Measurements from ENCODE around the gene TNRC6A.
"Not testable (repeated sequence)": the region's sequence is repeated elsewhere in the genome, so short reads cannot be mapped to it uniquely, and the experiment has no call there.

Gene TNRC6A

DNA sequence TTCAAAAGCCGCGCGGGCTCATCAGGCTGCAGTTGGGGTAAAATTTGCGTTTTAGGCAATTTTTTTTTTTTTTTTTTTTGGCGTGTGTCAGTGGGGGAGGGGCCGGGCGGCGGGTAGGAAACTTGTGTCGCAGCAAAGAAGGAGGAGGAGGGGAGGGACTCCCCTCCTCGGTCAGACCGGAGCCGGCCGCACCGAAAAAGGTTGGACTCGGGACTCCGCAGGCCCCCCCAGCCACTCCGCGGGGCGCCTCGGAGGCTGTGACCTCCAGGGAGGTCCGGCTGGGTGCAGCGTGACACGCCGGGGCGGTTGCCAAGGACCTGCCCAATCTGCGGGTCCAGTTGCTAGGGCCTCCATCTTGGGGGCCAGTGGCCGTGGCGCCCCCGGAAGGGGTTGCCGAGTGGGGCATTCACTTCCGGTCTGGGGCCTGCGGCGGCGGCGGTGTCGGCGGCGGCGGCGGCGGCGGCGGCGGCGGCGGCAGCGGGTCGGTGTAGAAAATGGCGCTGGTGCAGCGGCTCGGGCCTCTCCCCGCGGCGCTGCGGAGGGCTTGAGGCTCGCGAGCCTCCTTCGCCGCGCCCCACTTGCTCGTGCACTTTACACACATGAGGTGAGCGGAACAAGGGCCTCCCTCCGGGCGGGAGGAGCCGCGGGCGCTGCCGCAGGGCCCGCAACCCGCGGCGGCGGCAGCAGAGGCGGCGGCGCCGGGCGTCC lies at the start of gene TNRC6A:
TNRC6A (plus strand) TSS at position 409 of the 708 bp plus-strand sequence; CDS start at position 600, 191 bp downstream.
- DNase-seq (ENCODE audit: low spot score) = peak; percentile 87

DNA sequence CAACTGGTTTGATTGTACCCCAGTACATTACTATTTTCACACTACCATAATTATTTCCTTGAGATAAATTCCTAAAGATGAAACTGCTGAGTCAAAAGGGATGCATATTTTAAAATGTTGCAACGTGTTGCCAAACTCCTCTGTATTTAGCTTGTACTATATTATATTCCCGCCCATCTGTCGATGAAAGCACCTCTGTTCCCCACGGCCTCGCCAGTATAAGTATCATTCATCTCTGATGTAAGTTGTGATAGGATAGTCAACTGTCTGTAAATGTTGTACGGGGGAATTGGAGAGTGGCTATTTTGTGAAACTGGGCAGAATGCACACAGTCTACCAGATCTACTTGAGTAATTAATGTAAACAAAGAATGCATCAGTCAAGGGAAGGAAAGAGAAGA lies 47.7 kb upstream of the TNRC6A start:
- no peak for DNase-seq (ENCODE audit: low spot score)

DNA sequence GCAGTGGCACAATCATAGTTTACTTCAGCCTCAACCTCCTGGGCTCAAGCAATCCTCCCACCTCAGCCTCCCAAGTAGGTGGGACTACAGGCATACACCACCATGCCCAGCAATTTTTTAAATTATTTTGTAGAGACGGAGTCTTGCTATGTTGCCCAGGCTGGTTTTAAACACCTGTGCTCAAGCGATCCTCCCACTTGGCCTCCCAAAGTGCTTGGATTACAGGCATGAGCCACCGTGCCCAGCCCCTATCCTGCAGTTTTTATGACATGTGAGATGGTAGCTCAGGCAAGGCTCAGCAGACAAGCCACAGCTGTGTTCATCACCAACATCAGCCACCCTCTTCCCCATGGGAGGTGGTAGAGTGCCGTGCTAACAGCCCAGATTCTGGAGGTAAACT lies 46.2 kb upstream of the TNRC6A start:
- no peak for DNase-seq (ENCODE audit: low spot score)

DNA sequence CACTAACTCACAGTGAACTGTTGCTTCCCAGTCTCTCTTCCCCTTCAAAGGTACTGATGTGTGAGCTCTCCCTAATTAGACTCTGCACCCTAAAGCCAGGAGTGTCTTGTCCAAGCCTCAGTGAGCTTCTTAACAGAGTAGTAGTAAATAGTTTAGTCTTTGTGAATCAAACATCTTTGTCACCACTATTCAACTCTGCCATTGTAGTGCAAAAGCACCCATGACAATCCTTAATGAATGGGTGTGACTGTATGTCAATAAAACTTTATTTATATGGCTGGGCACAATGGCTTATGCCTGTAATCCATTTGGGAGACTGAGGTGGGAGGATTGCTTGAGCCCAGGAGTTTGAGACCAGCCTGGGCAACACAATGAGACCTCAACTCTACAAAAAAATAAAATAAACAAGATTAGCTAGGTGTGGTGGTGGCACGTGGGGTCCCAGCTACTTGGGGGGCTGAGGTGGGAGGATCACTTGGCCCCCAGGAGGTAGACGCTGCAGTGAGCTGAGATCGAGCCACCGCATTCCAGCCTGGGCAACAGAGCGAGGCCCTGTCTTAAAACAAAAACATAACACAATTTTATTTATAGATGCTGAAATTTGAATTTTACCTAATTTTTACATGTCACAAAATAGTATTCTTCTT lies 45.5 kb upstream of the TNRC6A start:
- DNase-seq (ENCODE audit: low spot score) = no peak

DNA sequence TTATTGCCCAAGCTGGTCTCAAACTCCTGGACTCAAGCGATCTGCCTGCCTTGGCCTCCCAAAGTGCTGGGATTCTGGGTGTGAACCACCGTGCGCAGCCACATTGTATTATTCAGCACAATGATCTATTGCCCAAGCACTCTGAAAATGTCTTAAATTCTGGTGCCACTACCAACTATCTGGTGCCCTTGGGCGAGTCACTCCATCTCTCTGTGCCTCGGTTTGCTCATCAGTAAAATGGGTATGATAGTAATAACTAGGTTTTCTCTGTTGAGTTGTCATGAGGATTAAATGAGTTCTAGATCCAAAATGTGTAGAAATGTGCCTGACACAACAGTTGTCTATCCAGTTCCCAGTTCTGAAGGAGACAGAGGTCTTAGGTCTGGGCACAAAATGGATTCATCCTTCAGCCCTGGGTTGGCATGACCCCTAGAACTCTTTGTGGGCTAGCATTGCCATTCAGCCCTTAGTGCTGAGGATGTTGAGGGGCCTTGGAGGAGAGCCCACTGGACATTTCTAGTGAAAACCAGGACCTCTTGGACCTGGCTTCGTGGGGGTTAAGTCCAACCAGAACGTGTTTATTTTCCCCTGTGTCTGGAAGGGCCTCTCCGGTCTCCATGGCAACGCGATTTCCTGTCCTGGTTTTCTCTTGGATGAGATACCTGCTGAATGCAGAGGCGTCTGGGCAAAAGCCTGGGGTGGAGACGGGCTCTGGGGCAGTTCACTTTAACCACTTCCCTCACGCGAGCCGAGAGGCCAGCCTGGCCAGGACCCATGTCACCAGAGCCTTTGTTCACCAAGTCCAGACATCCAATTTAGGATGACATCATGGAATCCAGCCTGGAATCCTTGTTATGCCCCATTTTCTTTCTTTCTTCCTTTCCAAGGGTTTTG lies 43.7 kb upstream of the TNRC6A start:
- DNase-seq (ENCODE audit: low spot score) = no peak

DNA sequence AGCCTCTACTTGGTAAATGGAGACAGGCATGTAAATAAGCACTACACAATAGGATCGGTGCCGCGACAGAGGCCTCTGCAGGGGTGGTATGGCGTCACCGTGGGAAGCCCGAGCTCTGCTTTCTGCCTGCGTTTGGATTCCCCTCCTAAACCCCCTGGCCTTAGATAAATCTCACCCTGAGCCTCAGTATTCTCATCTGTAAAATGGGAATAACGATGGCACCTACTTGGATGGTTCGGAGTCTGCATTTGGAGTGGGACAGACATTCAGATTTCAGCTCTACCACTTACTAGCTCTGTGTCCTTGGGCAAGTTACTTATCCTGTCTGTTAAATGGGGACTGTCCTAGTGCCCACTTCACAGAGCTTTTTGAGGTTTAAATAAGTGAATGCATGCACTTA lies 42.8 kb upstream of the TNRC6A start:
- DNase-seq (ENCODE audit: low spot score) = no peak

DNA sequence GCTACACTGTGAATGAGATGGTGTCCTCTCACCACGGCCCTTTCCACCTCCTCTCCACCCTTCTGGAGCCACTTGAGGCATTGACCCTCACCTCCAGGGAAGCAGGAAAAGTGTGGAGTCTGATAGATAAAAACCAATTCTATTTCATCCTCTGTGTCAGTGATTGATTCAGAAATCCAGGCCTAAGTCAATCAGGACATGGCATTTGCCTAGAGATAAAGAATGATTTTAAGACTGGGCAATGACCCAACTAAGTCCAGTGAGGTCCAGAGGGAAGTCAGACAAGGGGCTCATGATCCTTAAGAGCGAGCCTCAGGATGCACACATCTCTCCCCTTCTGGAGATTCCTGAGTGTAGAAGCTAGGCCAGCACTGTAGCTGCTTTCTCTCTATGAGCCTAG lies 41.1 kb upstream of the TNRC6A start:
- DNase-seq (ENCODE audit: low spot score) = no peak

DNA sequence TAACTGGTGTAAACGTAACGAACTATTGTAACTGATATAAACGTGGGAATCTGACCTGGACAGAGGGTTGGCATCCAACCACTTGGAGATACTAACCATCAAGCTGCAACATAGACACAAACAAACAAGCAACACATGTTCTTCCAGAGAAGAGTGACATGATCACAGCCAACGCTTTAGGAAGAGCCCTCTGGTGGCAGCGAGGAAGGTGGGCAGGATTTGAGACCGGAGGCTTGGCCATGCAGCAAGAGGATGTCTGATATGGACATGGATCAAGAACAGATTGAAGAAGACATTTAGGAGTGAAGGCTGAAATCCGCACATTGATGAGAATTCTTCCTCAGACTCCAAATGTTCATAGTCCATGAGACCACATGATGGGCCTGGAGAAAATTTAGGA lies 40.3 kb upstream of the TNRC6A start:
- DNase-seq (ENCODE audit: low spot score) = peak; percentile 15

DNA sequence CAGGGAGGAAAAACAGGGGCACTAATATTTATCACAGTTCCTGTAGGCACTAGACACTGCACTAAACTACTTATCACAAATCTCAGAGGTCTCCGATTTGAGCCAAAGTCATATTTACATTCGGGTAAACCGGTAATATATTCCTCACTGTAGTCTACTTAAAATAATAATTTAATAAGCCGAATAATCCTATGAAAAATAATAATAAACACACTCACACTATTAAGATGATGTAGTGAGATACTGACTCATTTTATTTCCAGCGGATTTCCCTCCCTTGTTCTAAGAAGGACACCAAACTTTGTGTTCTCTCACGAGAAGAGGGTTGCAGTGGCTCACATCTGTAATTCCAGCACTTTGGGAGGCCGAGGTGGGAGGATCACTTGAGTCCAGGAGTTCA lies 36.6 kb upstream of the TNRC6A start:
- DNase-seq (ENCODE audit: low spot score) = no peak

DNA sequence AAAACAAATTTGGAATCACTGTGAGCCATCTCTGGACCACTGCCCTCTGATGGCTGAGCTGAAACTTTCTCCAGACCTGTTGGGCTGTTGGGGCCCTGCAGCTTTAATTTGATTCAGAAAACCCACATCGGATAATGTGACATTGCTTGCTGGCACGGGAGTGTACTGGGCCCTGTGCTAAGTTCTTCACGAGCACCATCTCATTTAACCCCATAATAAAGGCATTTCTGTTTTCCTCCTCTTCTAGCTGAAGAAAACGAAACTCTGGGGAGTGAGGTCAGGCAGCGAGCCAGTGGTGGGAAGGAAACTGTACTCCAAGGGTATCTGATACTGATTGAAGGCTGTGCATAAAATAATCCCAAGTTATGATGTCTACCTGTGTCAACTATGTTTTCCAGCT lies 34.5 kb upstream of the TNRC6A start:
- no peak for DNase-seq (ENCODE audit: low spot score)

DNA sequence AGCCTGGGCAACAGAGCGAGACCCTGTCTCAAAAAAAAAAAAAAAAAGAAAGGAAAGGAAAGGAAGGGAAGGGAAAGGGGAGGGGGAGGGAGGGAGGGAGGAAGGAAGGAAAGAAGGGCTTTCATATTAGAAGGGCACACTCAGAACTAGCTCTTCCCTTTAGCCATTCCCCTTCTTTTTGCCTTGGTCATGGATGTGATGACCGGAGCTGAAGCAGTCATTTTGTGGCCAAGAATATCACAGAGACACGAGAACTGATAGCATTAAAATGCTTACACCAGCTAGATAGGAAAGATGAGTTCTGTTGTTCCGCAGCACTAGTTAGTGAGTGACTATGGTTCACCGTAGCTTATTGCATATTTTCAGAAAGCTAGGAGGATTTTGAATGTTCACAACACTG lies 32.8 kb upstream of the TNRC6A start:
- no peak for DNase-seq (ENCODE audit: low spot score)

DNA sequence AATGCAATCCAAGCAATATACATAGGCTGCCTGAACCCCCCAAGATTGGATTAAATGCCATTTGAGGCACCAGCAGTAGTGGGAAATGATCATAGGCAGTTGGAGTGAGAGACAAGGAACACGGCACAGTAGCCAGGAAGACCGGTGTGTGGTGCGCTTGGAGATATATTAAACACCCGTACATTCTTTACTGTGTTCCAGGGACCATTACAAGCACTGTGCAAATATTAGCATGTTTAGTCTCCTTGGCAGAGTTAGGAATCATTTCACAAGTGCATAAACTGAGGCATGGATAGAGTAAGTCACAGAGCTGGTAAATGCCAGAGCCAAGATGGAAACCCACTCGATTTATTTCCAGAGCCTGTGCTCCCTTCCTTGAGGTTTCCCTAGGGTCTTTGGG lies 31.1 kb upstream of the TNRC6A start:
- DNase-seq (ENCODE audit: low spot score) = no peak

DNA sequence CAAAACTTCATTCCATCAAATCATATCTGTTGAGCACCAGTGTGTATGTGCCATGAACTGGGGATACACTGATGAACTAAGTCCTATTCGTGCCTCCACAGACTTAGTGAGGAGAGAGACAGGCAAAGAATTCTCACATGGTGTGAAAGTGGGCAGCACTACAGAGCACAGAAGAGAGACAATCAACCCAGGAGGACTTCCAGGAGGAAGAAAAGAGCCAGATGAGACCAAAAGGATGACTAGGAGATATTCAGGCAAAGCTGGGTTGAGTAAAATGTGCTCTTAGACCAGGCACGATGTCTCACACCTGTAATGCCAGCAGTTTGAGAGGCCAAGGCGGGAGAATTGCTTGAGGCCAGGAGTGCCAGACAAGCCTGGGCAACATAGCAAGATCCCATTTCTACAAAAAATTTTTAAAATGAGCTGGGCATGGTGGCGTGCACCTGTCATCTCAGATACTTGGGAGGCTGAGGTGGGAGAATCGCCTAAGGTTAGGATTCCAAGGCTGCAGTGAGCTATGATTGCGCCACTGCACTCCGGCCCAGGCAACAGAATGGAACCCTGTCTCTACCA lies 30.2 kb upstream of the TNRC6A start:
- DNase-seq (ENCODE audit: low spot score) = no peak

DNA sequence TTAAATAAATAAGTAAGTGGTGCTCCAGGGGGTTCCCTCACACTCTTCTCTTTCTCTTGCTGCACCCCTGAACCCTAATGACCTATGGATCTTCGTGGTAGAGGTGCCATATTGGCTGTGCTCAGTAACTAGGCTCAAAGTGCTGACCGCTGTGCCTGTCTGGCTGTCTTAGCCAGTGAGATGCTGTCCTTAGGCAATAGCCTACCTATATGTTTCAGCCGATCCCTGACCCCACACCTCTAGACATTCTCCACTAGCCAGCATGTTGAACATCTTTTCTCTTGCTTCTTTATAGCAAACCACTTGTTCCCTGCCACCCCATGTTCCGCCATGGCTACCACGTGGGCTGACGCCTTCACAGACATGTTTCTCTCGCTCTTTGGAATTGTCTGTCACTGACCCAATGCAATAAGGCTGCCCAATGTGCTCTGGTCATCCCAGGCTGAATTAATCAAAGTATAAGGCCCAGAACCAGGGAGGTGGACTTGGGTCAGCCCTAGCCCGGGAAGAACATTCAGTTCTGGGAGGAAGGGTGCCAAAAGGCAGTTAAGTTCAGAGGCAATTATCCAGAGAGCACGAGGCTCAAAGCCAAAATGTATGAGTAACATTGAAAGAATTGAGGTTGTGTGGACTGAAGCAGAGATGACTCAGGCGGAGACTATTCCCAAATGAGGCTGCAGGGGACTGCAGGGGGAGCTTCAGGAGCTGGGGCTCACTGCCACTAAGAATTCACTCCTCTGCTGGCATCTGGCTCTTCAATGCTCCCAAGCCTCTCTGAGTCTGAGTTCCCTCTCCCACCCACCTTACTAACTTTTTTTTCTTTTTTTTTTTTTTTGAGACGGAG lies 28.7 kb upstream of the TNRC6A start:
- DNase-seq (ENCODE audit: low spot score) = peak; percentile 93

DNA sequence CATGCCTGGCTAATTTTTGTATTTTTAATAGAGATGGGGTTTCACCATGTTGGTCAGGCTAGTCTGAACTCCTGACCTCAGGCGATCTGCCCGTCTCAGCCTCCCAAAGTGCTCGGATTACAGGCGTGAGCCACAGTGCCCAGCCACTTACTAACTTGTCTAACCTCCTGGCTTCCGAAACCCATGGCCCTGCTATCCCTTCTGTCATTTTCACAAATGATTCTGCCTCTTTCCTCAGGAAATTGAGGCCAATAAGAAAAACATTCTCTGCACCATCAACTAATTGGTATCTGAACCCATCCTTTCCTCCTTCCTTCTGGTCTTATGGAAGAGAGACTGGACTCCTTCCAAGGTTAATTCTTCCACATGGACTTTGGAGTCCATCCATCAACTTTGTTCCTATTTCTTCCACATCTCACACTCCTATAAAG lies 27.9 kb upstream of the TNRC6A start:
- DNase-seq (ENCODE audit: low spot score) = peak; percentile 33

DNA sequence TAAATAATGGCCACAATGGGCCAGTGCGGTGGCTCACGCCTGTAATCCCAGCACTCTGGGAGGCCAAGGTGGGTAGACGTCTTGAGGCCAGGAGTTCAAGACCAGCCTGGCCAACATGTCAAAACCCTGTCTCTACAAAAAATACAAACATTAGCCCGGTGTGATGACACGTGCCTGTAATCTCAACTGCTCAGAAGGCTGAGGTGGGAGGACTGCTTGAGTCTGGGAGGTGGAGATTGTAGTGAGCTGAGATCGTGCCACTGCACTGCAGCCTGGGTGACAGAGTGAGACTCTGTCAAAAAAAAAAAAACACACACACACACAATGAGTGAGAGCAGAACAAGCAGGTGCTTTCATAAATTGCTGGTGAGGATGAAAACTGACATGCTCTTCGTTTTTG lies 21.7 kb upstream of the TNRC6A start:
- DNase-seq (ENCODE audit: low spot score) = not testable (repeated sequence)

DNA sequence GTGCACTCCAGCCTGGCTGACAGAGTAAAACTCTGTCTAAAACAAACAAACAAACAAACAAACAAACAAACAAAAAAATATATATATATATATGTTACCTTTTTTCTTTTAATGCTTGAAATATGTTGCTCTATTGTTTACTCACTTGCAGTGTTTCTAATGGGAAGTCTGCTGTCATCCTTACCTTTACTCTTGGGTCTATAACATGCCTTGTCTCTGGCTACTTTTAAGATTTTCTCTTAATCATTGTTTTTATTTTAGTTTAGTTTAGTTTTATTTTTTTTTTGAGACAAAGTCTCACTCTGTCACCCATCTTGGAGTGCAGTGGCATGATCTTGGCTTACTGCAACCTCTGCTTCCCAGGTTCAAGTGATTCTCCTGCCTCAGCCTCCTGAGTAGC lies 16.1 kb upstream of the TNRC6A start:
- no peak for DNase-seq (ENCODE audit: low spot score)

DNA sequence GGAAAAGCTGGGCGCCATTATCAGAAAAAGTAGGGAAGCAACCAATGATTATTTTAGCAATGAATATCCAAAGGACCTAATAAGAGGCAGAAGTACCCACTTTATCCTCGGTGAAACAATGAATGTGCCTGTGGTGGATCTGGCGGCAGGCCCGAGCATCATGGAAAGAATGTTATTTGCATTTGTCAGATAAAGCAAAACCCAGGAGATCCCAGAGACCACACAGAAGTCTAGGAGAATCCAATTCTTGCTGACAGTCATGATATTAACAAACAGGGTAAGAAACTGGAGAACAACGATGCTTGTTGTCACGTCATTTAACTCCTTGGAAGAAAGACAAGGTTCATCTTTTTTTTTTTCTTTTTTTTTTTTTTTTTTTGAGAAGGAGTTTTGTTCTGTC lies 12.0 kb upstream of the TNRC6A start:
- DNase-seq (ENCODE audit: low spot score) = no peak

DNA sequence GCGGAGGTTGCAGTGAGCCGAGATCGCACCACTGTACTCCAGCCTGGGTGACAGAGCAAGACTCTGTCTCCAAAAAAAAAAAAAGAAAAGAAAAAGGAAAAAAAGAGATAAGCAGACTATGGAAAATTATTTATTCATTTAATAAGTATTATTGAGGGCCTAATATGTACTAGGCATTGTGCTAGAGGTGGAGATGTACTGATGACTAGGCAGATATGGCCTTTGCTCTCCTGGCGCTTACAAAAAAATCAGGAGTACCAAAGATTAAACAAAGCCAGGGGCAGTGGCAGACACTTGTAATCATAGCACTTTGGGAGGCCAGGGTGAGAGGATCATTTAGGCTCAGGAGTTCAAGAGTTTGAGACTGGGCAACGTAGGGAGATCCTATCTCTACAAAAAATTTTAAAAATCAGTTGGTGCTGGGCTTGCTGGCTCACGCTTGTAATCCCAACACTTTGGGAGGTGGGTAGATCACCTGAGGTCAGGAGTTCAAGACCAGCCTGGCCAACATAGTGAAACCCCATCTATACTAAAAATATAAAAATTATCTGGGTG lies 10.4 kb upstream of the TNRC6A start:
- DNase-seq (ENCODE audit: low spot score) = no peak

DNA sequence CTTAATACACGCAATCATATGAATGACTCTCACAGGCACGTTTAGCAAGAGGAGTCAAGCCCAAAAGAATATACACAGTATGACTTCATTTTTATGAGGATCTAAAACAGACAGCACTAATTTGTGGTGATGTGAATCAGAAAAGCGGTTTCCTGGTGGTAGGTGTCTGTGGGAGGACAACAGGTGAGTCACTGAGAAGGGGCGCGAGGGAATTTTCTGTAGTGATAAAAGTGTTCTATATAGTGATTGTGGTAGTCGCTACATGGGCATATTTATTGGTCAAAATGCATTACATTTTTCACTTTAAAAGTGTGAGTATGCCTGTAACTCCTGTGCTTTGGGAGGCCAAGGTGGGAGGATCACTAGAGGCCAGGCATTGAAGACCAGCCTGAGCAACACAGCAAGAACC lies 7.6 kb upstream of the TNRC6A start:
- DNase-seq (ENCODE audit: low spot score) = no peak

DNA sequence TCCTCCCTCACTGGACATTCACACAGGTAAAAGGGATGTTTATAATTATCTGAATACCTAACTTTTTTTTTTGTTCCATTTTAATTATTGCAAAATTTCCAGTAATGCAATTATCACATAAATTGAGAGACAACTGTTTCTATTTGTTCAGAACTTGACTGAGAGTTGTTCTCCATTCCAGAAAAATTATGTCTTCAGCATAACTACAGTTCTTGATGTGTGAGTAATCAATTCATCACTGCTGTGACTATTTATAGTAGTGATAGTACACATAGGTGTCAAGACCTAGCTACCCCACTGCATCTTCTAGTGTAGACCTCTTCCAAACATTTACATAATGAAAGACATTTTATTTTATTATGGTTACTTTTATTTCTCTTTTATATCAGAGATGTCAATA lies 5.8 kb upstream of the TNRC6A start:
- DNase-seq (ENCODE audit: low spot score) = no peak
